Measurements from ENCODE around the gene KHDRBS2.

KHDRBS2 gene

DNA sequence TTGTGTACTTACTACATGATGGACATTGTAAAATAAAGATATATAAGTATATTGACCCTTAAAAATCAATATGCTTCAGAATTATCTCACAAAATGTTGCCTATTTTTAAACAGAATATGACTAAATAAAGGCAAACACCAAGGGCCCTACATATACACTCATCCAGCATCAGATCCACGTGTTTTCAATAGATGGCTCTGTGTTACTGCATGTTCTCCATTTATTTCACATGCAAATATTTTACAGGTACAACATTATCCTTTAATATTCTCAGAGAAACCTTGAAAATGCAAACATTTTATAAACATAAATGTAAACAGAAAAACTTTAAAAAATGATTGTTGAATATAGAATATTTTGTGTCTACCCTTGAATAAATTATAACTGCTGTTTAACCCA is 2.9 kb upstream of the KHDRBS2 start:
- no peak for TF ChIP-seq CTCF (IDR thresholded peaks at IDR 0.05; ENCODE audit: insufficient read depth, low read length, missing control alignments)
- POLR2A ChIA-PET: no interaction called here
- CTCF ChIA-PET: no interaction called here
- H3K4me3 ChIP-seq (ENCODE audit: low read depth, low read length): no peak overlapping the region
- no peak for DNase-seq (ENCODE audit: low read depth, low spot score)

- no peak for TF ChIP-seq CTCF (IDR thresholded peaks at IDR 0.05; ENCODE audit: insufficient read depth, low read length, missing control alignments)
- CTCF ChIA-PET: no interaction called here
- POLR2A ChIA-PET: no interaction called here
- no peak overlapping the region for H3K4me3 ChIP-seq (ENCODE audit: low read depth, low read length)
- no peak for DNase-seq (ENCODE audit: low read depth, low spot score)
Measured at GRCh38 chr6:62288562-62288961, 2.5 kb upstream of the KHDRBS2 start.

- CTCF ChIA-PET: no interaction called here
- DNase-seq (ENCODE audit: low read depth, low spot score): no peak
- no peak overlapping the region for H3K4me3 ChIP-seq (ENCODE audit: low read depth, low read length)
- POLR2A ChIA-PET: no interaction called here
- TF ChIP-seq CTCF (IDR thresholded peaks at IDR 0.05; ENCODE audit: insufficient read depth, low read length, missing control alignments): no peak
Measured at GRCh38 chr6:62286470-62286843, 432 bp upstream of the KHDRBS2 start.

GRCh38 chr6:62284725-62285124 is 1.3 kb downstream of the KHDRBS2 start:
- DNase-seq (ENCODE audit: low read depth, low spot score): no peak
- ChIA-PET POLR2A (no interaction called here), CTCF (no interaction called here)
- no peak for TF ChIP-seq CTCF (IDR thresholded peaks at IDR 0.05; ENCODE audit: insufficient read depth, low read length, missing control alignments)
- H3K4me3 ChIP-seq (ENCODE audit: low read depth, low read length): no peak overlapping the region

DNA sequence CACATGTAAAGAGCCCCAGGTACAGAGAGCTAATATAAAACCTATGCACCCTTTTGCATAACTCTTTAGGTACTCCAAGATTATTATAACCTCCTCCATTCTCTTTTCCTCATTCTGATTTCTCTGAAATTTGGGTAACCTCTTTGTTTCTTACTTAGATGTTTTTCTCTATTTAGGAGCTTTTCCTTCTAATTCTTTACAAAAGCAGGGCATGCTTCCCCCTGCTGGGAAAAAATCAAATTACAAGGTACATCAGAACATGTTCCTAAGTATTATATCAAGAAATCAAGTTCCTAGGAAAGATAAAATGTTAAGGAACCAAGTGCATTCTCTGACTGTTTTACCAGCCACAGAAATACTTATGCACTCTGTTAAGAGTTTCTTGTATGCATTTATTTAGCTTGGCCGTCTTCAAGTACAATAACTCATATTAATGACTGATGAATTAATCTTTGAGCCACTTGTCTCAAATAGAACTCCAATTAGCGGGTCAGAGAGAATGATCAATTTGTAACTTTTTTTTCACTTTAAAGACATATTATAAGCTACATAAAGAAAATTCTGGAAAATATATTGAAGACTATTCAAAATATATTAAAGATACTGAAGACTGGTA is 2.1 kb downstream of the KHDRBS2 start:
- CTCF ChIA-PET: interaction anchor here (0.8 kb wide), 1 partner anchor 15 kb away, joined by 3 read pairs; no protein-coding TSS in a partner anchor
- no peak for DNase-seq (ENCODE audit: low read depth, low spot score)
- POLR2A ChIA-PET: no interaction called here
- no peak for TF ChIP-seq CTCF (IDR thresholded peaks at IDR 0.05; ENCODE audit: insufficient read depth, low read length, missing control alignments)
- H3K4me3 ChIP-seq (ENCODE audit: low read depth, low read length): no peak overlapping the region

GRCh38 chr6:62283365-62283764 is 2.7 kb downstream of the KHDRBS2 start:
- ChIA-PET POLR2A (no interaction called here), CTCF (interaction anchor here (0.8 kb wide), 1 partner anchor 14 kb away, joined by 3 read pairs; no protein-coding TSS in a partner anchor)
- DNase-seq (ENCODE audit: low read depth, low spot score): no peak
- TF ChIP-seq CTCF (IDR thresholded peaks at IDR 0.05; ENCODE audit: insufficient read depth, low read length, missing control alignments): no peak
- no peak overlapping the region for H3K4me3 ChIP-seq (ENCODE audit: low read depth, low read length)
